A204.1 (cell line): Measurements from ENCODE around the gene OR8S1.

Source experiments
- FAIRE-seq: peaks from 2 replicates; lab custom pipeline; 2012; peaks lifted over from hg19 to GRCh38; lab: Jason Lieb, UNC

Gene OR8S1

GRCh38 chr12:48556631-48557030 is 31.2 kb downstream of the OR8S1 start:
- FAIRE-seq = no peak

GRCh38 chr12:48557919-48558318 is 32.5 kb downstream of the OR8S1 start:
- no peak for FAIRE-seq

GRCh38 chr12:48567731-48568130 is 42.3 kb downstream of the OR8S1 start:
- FAIRE-seq = no peak

- FAIRE-seq = no peak
Observed at GRCh38 chr12:48569946-48570345, 44.5 kb downstream of the OR8S1 start, which contains the start of gene LALBA. Gene LALBA (minus strand): TSS chr12:48570046. CDS start chr12:48570020, 26 bp downstream.

- no peak for FAIRE-seq
Observed at GRCh38 chr12:48572326-48572725, 46.9 kb downstream of the OR8S1 start.
